ENCODE results near the gene ADNP2.

The ADNP2 gene, protein sequence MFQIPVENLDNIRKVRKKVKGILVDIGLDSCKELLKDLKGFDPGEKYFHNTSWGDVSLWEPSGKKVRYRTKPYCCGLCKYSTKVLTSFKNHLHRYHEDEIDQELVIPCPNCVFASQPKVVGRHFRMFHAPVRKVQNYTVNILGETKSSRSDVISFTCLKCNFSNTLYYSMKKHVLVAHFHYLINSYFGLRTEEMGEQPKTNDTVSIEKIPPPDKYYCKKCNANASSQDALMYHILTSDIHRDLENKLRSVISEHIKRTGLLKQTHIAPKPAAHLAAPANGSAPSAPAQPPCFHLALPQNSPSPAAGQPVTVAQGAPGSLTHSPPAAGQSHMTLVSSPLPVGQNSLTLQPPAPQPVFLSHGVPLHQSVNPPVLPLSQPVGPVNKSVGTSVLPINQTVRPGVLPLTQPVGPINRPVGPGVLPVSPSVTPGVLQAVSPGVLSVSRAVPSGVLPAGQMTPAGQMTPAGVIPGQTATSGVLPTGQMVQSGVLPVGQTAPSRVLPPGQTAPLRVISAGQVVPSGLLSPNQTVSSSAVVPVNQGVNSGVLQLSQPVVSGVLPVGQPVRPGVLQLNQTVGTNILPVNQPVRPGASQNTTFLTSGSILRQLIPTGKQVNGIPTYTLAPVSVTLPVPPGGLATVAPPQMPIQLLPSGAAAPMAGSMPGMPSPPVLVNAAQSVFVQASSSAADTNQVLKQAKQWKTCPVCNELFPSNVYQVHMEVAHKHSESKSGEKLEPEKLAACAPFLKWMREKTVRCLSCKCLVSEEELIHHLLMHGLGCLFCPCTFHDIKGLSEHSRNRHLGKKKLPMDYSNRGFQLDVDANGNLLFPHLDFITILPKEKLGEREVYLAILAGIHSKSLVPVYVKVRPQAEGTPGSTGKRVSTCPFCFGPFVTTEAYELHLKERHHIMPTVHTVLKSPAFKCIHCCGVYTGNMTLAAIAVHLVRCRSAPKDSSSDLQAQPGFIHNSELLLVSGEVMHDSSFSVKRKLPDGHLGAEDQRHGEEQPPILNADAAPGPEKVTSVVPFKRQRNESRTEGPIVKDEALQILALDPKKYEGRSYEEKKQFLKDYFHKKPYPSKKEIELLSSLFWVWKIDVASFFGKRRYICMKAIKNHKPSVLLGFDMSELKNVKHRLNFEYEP

DNA sequence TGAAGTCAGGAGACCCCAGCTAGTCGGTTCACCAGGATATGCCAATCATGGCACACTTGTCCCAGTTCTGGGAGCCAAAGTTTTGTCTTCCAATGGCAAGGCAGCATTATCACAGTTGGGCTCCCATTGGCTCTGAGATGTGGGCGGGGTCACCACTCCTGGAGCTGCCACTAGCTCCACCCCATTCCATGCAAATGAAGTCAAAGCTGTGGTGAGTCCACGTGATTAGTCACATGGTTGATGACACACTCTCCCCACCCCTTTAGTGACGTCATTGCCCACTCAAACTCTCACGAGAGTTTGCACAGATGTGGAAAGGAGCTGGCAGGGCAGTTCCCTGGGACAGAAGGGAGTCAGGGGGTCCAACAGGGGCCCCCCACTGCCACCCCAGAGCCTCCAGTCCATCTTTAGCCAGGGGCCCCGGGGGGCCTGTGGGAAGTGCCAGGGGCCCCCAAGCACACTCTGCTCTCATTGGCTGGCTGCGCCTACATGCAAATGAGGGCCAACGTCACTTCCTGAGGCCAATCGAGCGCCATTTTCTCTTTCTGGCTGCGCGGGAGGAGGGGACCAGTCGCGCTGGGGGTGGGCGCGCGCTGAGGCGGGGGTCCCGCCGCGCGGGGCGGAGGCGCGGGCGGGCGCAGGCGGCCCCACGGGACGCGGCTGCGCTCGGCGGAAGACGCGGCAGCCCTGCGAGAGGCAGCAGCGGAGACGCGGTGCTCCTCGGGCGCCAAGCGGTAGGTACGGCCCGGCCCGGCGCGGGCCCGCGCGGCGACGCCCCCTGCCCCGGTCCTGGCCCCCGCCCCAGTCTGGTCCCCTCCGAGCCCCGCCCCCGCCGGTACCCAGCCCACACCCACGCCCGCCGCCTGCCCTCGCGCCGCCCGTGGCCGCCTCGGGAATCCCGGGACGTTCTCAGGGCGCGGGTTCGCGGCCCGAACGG lies at the start of gene ADNP2:
Gene ADNP2, plus strand, starts transcription at position 524 of the 937 bp plus-strand sequence. CDS start 8,281 bp downstream, outside the sequence.
- DNase-seq = peak; percentile 88 to 90

DNA sequence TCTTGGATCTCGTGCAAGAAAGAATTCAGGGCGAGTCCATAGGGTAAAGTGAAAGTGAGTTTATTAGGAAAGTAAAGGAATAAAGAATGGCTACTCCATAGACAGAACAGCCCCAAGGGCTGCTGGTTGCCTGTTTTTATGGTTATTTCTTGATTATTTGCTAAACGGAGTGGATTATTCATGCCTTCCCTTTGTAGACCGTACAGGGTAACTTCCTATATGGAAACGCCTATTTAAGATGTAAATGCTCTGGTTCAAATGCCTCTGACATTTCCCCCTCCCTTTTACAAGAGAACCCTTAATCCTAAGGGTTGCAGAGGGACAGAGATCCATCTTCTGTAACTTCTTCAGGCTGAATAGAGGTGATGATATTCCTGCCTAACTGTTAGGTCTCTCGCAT lies 49.1 kb upstream of the ADNP2 start:
- DNase-seq = no peak

DNA sequence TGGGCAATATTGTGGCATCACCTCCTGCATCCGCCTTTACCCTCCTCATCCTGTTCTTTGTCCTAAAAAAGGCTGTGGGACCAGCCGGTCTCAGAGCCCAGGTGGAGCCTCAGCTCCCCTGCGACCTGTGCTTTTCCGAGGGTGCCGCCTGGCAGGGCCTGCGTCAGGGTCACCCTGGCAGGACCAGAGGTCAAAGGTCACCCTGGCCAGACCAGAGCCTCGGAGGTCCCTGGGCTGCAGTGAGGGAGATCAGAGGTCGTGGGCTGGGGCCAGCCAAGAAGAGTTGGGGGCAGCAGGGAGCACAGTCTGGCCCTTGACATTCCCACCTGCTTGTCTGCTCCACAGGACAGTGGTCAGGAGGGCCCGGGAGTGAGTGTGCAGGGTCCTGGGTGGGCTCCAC lies 43.4 kb upstream of the ADNP2 start:
- no peak for DNase-seq

DNA sequence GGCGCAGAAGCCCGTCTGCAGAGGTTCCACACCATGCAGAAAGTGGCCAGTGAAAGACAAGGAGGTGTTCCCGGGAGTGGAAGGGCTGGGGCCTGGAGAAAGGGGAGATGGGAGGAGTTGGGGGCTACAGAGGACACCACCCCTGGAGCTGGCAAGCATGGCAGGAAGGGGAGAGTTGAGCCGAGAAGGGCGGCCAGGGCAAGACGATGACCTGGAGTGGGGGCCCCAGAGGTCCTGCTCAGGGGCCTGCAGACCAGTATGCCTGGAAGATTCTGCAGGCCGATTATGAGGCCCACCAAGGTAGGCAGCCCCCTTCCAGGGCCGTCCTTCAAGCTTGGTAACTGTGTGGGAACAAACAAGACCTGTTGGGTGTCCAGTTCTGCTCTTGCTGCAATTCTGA lies 41.7 kb upstream of the ADNP2 start:
- DNase-seq = no peak

DNA sequence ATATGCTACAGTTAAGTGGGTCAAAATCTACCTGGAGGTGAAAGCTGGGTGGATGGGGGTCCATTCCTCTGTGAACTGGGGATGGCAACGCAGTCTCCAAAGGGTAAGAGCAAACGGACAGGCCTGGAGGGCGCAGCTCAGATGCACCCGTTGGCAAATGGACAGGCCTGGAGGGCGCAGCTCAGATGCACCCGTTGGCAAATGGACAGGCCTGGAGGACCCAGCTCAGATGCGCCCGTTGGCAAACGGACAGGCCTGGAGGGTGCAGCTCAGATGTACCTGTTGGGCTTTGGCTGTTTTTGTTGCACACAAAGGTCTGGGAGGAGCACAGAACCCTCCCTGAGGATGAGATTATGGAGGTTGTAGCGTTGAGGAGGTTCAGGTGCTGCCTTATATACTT lies 41.2 kb upstream of the ADNP2 start:
- no peak for DNase-seq

DNA sequence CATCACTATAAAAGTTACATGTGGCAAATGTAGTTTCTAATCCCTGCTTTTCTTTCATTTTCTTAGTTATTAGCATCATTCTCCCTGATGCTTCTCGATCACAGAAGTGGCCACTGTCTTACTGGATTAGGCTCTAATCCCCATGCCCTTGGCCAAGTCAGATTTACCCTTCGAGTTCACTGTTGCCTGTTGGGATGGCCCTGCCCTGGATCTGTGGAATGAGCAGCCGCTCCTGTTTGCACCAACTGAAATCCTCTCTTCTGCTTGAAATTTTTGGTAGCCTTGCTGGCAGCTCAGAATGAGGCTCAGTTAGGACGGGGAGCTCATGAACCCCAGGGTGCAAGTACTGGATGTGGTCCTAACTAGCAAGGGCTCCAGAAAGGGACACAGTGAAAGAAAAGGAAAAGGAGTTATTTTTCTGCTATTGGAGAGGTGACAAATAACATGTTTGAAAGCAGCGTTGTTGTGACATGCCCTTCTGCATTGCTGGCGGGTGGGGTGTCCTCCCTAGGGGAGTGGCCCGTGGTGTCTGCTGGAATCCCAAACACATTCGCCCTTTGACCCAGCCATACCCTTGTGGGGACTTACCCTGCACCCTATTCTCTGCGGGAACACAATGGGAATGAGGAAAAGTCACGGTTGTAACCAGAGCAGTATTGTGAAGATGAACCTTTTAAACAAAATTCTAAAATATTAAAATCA lies 40.3 kb upstream of the ADNP2 start:
- DNase-seq = no peak

DNA sequence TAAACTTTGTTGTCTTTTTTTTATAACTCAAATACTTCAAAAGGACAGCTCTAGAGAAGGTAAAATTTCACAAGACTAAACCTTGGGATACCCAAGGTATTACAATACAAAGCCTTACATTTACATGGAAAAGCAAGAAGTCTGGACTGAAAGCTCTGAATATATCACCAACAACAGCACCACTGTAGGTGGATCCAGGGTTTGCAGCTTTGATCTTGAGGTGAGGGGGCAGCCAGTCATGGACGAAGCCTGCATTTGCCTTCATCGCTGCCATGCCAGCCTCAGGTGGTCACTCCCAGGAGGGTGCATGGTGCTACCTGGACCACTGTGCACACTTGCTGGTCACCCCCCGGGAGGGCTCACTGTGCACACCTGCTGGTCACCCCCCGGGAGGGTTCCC lies 38.2 kb upstream of the ADNP2 start:
- DNase-seq = no peak

DNA sequence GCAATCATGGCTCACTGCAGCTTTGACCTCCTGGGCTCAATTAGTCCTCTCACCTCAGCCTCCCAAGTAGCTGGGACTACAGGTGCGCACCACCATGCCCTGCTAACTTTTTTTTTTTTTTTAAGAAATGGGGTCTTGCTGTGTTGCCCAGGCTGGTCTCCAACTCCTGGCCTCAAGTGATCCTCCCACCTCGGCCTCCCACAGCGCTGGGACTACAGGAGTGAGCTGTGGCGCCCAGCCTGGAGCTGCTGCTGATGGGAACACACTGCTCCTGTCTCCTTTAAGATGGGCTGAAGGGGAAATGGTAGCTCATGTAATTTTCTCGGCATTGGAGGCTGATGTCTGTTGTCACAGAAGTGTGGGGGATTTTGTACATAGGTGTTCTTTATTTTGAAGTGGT lies 34.9 kb upstream of the ADNP2 start:
- DNase-seq = no peak

DNA sequence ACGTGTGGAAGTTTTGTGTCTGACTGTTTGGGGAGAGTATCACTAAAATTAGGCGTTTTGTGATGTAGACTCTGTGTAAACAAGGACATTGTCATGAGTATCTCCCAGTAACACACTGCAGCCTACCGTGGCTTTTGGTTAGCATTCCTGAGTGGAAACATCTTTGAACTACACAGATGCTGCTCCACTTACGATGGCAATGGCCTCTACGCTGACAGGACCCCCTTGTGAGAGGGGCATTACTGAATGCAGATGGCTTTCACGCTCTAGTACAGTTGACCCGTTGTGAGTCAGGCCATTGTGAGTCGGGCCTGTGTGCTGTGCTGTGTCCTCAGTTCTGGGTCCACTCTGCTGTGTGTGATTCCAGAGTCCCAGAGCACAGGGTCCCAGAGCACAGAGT lies 34.4 kb upstream of the ADNP2 start:
- no peak for DNase-seq

DNA sequence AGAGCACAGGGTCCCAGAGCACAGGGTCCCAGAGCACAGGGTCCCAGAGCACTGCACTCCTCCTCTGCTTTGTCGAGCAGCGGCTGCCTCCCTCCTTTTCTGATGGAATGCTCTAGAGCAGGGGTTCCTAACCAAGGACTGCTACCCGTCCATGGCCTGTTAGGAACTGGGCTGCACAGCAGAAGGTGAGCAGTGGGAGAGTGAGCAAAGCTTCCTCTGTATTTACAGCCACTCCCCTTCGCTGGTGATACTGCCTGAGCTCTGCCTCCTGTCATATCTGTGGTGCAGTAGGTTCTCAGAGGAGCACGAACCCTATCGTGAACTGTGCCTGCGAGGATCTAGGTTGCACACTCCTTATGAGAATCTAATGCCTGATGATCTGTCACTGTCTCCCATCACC lies 33.1 kb upstream of the ADNP2 start:
- DNase-seq = no peak

DNA sequence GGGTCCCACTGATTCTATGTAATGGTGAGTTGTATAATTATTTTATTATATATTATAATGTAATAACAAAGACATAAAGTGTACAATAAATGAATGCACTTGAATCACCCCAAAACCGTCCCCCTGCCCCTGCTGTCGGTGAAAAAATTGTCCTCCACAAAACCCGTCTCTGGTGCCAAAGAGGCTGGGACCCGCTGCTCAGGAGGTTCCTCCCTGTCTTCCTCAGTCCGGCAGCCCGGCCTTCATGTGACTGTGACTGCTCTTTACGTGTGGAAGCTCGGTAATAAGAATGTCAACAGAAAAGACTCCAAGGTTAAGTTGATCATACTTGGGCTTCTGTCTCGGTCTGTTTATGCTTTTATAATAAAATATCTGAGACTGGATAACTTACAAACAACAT lies 32.7 kb upstream of the ADNP2 start:
- no peak for DNase-seq

DNA sequence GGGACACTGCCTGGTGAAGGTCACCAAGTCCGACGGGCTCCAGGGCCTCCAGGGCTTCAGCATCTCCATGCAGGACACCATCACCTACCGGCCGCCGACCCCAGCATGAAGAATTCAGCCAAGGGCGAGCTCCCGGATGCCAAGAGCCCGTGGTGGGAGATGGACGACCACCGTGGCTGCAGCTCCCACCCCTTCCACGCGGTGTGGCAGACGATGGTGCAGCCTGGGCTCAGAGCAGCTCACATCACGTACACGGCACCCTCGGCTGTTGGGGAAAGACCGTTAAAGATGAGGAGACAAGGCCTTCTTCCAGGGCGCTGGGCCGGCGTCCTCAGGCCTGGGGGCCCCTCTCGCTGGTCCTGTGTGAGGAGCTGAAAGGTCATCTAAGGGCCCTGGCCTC lies 31.2 kb upstream of the ADNP2 start:
- DNase-seq = no peak

DNA sequence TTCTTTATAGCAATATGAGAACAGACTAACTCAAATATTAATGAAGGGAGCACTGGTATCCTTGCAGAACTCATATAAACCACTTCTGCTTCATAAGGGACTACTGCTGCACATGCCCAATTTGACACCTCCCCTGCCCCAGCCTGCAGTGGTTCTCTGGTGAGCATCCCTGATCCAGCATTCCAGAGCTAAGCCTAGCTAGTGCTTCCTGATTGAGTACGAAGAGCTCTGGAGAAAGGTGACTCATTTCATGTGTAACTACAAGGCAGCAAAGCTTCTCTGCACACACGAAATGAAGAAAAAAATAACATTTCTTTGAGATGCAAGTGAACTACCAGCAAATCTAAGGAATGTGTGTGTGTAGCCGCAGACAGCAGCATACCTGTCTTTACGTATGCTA lies 22.8 kb upstream of the ADNP2 start:
- no peak for DNase-seq

DNA sequence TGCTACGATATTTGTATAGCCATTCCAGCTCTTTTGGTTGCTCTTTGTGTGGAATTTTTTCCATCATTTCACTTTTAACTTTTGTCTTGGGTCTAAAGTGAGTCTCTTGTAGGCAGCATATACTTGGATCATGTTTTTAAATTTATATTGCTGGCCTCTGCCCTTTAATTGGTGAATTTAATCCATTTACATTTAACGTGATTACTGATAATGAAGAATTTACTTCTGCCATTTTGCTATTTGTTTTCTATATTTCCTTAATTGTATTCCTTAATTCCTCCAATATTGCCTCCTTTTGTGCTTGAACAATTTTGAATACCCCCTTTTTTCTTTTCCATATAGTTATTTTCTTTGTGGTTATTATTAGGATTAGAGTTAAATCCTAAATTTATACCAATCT lies 21.0 kb upstream of the ADNP2 start:
- no peak for DNase-seq

DNA sequence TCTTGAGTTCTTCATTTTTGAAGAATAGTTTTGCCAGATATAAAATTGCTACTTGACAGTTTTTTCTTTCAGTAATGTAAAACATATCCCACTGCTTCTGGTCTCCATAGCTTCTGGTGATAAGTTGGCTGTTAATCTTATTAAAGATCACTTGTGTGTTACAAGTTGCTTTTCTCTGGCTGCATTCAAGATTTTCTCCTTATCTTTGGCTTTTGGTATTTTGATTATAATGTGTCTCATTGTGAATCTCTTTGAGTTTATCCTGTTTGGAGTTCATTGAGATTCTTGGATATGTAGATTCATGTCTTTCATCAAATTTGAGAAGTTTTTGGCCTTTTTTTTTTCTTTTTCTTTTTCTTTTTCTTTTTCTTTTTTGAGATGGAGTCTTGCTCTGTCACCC lies 20.2 kb upstream of the ADNP2 start:
- no peak for DNase-seq

DNA sequence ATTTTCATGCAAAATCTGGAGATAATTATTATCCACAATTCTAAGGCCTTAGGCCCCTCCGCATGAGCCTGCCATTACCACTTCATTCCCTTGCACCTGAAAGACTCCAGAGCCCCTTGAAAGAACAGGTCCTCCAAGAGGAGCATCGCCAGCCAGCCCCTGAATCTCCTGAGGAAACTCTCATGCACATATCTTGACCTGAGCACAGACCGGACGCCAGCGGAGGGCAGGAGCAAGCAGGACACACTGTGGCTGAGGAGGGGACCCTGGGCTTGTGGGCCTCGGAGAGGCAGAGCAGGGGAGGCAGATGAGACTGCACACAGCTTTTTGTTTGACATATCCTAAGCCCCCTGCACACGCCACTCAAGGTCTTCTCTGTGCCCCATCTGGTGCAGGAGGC lies 13.6 kb upstream of the ADNP2 start:
- no peak for DNase-seq

DNA sequence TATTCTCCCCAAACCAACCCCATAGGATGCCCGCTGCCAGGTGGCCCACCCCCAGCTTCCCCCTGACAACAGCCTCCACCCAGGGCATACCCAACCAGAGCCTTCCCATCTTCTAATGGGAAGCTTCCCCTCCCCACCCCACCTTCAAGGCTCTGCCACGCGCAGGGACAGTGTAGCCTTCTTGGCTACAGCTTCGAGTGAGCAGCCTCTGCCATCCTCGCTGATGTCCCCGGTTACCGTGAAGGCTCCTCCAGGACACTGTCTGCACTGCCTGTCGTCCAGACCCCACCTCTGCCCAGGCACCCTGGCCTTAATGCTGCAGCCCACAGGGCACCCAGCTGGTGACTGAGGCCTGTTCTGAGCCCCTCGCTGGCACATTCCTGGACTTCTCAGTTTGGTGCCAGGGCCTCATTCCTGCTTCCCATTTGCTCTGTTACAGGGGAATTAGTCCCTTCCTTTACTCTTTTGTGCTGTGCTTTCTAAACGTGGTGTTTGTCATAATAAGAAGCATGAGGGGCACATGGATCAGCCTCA lies 13.0 kb upstream of the ADNP2 start:
- no peak for DNase-seq

DNA sequence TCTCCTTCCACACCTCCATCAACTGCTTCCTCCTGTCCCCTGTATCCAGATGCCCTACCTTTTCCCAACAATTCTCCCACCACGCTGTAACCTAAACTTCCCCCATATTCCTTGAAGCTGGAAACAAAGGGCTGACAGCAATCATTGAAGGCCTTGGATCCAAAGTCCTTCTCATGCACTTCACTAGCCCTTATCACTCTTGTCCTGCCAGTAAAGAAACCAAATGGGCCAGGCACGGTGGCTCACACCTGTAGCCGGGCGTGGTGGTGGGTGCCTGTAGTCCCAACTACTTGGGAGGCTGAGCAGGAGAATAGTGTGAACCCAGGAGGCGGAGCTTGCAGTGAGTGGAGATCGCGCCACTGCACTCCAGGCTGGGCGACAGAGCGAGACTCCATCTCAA lies 11.9 kb upstream of the ADNP2 start:
- DNase-seq = no peak

DNA sequence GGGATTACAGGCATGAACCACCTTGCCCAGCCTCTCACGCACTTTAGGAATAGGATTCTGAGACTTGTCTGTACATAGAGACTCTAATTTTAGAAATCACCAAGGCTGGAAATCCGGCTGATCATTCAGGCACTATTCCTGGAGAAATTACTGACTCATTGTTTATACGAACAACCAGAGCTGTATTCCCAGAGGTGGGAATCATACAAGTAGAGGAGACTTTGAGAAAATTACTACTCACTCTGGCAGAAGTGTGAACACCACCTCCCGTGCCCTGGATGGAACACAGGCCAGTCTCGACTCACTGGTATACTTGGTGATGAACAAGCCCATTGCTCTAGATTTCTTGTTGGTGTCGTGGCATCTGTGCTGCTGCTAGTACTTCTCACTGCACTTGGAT lies 5.8 kb upstream of the ADNP2 start:
- DNase-seq = no peak

DNA sequence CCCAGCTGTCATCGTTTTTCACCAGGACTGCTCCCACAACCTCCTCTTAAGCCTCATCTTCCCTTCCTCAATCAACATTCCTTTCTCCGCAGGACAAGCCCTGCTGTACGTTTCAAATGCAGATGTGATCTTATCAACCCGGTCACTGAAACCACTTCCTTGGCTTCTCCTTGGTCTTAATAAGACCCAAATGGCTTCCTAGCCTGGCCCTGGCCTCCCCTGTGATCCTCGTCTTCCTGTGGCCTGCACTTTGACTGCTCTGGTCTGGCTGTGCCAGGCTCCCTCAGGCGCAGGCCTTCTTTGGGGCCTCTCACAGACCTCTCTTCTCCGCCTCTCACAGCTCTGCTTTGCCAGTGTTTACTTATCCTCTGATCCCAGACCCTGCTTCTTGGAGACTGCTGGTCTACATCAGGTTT lies 4.7 kb upstream of the ADNP2 start:
- DNase-seq = no peak

DNA sequence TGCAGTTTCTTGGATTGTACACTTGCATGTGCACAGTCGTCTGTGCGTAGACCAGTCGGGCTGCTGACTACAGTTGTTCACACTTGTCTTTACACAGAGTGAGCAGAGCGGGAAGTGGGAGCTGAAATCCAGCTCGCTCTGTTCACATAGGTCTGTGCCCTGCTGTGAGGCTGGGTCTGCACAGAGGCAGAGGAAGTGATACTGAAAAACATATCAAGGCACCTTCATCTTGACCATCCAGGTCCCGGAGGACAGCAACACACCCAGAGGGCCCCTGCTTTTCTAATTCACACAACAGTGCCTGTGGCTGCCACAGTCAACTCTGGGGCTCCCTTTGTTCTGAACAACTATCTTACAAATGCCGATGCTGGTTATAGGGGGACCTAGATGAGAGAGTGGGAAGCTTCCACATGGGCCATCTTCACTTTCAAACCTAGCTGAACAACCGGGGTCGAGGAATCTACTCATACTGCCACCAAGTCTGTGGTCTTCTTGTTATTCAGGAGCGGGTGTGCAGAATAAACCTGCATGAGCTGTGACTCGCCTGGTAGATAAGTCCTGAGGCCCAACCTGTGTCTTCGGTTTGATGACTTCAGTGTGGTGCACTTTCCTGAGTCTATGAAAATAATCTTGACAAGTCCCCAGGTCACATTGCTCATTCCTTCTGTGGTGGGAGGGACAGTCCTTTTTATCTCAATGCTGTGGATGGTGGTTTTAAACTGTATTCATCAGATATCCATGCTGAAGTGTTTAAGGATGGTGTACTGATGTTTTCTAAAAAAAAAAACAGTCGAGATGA lies 3.5 kb upstream of the ADNP2 start:
- no peak for DNase-seq

All from SHP77 (cell line).